ENCODE results near the gene TMEM109.

Gene TMEM109

DNA sequence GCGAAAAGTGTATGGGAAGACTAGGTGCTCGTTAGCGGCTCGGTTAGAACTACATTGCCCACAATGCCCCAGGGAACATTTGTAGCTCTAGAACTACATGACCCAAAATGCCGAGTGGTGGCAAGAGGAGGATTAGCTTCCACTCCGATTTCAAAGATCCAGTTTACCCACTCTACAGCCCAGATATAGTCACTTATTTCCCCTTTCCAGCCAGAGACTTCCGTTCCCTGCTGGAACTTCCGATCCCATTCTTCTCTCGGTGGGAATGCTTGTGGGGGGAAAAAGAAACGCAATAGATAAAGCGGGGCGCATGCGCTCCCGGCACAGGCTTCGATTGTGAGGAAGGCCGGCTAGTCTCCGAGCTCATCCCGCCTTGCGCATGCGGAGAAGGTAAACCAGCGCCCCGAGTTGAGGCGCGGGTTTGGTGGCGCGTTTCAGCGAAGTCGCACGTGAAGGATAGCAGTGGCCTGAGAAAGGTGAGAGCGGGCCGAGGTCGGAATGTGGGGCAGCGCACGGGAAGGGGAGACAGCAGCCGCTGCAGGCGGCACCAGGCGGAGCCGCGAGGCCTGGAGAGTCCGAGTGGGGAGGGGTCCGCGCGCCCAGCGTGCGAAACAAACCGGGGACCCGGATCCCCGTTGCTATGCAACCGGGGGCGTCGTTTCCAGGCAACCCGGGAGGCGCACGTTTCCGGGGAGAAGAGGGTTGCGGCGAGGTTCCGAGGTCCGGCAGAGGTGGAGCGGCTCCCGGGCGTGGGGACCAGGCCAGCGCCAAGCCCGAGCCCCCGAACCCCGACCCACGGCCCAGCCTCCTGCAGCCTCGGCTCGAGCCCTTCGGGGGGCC is at the start of gene TMEM109:
TSS of gene TMEM109 (plus strand) at position 366 of the 840 bp plus-strand sequence. CDS start 5,536 bp downstream, outside the sequence.
- peak; percentile 96 for DNase-seq

- no peak for DNase-seq
Observed at GRCh38 chr11:60864856-60865513, 49.0 kb upstream of the TMEM109 start.

GRCh38 chr11:60866911-60867870 is 46.8 kb upstream of the TMEM109 start, which contains the start of gene ZP1:
ZP1 (plus strand) TSS chr11:60867542; CDS start chr11:60867562, 20 bp downstream.
- DNase-seq = peak; percentile 18

DNA sequence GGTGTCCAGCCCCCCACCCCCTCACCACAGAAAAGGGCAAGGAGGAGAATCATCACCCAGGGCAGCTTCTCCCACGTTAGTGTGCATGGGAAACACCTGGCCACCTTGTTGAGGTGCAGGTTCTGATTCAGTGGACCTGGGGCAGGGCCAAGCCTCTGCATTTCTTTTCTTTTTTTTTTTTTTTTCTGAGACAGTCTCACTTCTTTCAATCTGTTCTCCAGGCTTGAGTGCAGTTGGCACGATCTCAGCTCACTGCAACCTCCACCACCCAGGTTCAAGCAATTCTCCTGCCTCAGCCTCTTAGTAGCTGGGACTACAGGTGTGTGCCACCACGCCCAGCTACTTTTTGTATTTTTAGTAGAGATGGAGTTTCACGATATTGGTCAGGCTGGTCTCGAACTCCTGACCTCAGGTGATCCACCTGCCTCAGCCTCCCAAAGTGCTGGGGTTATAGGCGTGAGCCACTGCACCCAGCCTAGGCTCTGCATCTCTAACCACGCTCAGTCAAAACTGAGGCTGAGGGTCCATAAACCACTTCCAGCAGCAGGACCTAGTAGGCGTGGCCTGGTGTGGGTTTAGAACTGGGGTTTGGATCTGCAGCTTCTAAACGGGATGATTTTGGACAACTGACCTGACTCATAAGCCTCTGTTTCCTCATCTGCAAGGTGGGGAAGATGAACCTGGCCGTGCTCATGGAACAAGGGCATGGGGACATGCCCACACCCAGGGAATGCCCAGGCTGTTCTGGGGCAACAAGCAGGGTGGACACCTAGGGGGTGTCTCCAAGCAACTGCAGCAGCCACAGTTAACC is 45.9 kb upstream of the TMEM109 start:
- DNase-seq = no peak

DNA sequence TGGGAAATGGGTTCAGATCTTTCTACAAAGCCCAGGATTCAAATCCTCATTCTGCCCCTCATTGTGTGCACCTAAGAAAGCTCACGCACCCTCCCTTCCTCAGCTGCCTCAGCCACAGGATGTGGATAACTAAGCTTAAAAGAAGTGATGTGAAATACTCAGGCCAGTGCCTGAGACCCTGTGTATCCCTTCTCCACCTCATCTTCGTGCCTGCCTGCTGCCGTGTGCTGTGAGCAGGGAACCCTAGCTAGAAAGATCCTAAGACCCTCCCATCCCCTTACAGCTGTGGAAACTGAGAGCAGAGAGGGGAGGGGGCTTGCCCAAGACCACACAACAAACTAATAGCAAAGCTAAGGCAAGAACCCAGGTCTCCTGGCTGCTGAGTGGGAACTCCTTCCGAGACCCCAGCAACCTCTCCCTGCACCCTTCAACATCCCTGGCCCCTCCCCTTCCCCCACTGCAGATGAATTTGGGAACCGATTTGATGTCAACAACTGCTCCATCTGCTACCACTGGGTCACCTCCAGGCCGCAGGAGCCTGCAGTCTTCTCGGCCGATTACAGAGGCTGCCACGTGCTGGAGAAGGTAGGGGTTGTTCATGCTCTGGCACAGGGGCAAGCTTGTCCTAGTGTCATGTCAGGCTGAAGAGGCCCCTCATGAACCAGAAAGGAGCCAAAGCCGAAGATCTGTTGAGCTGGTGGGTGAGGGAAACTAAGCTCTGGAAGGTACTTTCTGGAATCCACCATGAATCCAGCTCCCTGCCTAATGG is 45.1 kb upstream of the TMEM109 start:
- no peak for DNase-seq

DNA sequence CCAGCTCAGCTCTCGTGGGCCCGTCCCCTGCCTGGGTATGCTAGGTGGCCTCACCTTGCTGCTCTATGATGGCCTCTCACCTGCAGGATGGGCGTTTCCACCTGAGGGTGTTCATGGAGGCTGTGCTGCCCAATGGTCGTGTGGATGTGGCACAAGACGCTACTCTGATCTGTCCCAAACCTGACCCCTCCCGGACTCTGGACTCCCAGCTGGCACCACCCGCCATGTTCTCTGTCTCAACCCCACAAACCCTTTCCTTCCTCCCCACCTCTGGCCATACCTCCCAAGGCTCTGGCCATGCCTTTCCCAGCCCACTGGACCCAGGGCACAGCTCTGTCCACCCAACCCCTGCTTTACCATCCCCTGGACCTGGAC is 44.5 kb upstream of the TMEM109 start:
- no peak for DNase-seq

- peak; percentile 50 for DNase-seq
Observed at GRCh38 chr11:60870276-60870675, 43.7 kb upstream of the TMEM109 start.

DNA sequence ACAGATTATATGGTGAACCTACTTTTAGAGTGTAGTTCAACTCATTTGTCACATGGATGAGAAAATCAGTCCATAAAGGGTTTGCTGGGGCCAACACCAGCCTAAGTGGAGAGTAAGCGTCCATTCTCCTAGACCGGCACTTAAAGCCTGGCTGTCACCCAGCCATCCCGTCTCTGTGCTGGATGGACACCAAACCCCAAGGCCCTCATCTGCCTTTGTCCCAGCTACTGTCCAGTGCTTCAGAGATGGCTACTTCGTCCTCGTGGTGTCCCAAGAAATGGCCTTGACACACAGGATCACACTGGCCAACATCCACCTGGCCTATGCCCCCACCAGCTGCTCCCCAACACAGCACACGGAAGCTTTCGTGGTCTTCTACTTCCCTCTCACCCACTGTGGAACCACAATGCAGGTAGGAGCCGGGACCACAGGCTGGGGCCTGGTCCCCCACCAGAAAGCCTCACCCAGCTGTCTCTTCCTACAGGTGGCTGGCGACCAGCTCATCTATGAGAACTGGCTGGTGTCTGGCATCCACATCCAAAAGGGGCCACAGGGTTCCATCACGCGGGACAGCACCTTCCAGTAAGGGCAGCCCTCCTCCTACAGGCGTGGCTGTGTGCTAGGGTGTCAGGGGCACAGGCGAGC is 43.1 kb upstream of the TMEM109 start:
- no peak for DNase-seq

GRCh38 chr11:60871378-60872061 is 42.4 kb upstream of the TMEM109 start:
- DNase-seq = no peak

- DNase-seq = no peak
Observed at GRCh38 chr11:60872124-60872960, 41.6 kb upstream of the TMEM109 start.

DNA sequence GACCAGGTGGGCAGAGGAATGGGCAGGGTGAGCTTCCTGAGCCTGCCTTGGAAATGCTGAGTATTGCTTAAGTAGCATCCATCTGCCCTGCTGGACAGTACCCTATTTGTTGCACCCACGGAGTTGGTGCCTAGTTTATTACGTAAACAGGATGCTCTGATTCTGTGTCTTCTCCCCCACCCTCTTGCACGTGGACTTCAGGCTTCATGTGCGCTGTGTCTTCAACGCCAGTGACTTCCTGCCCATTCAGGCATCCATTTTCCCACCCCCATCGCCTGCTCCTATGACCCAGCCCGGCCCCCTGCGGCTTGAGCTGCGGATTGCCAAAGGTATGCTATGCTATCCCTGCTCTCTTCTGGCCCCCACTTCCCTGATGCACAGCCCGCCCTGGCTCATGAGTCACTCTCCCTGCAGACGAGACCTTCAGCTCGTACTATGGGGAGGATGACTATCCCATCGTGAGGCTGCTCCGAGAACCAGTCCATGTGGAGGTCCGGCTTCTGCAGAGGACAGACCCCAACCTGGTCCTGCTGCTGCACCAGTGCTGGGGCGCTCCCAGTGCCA is 40.9 kb upstream of the TMEM109 start:
- DNase-seq = no peak

- no peak for DNase-seq
Observed at GRCh38 chr11:60873533-60873932, 40.4 kb upstream of the TMEM109 start.

- DNase-seq = no peak
Observed at GRCh38 chr11:60874421-60875365, 39.3 kb upstream of the TMEM109 start.

DNA sequence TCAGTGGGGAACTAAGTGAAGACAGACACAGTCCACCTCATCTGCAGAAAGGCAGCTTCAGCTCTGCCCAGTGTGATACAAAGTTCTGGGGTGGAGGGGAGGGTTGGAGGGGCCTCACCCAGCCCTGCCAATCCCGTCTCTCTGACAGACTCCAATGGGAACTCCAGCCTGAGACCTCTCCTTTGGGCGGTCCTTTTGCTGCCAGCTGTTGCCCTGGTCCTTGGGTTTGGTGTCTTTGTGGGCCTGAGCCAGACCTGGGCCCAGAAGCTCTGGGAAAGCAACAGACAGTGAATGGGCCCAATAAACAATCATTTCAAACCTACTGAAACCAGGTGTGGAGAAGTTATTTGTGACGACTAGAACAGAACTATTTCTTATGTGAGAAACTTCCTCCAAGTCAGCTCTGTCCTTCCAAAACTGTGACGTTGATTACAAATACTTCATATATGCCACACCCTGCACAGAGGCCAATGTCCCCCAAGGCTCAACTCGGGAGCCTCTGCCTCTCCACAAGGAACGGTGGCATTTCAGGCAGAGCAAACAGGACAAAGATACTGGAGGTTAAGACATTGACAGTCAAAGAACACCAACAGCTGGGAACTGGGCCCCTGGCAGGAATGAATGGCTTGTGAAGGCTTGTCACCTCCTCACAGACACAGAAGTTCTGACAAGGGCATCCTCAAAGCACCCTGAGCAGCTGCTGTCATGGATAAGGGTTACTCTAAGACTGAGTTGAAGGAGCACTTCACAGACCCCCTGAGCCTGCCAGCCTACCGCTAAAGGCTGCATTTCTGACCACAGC is 38.4 kb upstream of the TMEM109 start:
- no peak for DNase-seq

- DNase-seq = no peak
Observed at GRCh38 chr11:60876168-60876485, 37.8 kb upstream of the TMEM109 start.

GRCh38 chr11:60878245-60879101 is 35.5 kb upstream of the TMEM109 start:
- no peak for DNase-seq

All from NCI-H1417 treated with DMSO at 0.1 percent for 48 hours (cell line).